H9 (cell line): ENCODE results near the gene IPPK. TPM values are rescaled to one million over a fixed set of nuclear protein-coding genes. Genes with fewer than 3 reads are reported as not detected.
A peak's percentile ranks its signal among the peaks of the same experiment; 100 is the strongest.

ENCODE experiments used
- DNase-seq: peaks from one replicate; pipeline ENCODE4 v3.0.0-alpha.2; 2017
- H2AFZ ChIP-seq: one replicate; pipeline ENCODE4 v1.6.1; 2013; ENCODE audit warnings: mild to moderate bottlenecking, low read length, control low read depth, moderate library complexity
- H2AK5ac ChIP-seq: 2 replicates; pipeline ENCODE4 v1.6.1; 2013; ENCODE audit warnings: low read length, control low read depth, mixed read lengths; ENCODE audit not compliant: insufficient read length
- H2BK120ac ChIP-seq: one replicate; pipeline ENCODE4 v1.6.1; 2013; ENCODE audit warnings: low read depth, mild to moderate bottlenecking, low read length, control low read depth, inconsistent platforms; ENCODE audit not compliant: poor library complexity, severe bottlenecking
- H2BK12ac ChIP-seq: 2 replicates; pipeline ENCODE4 v1.6.1; 2013; ENCODE audit warnings: low read length, control low read depth, mixed read lengths, low read depth; ENCODE audit not compliant: insufficient read length
- H2BK15ac ChIP-seq: 2 replicates; pipeline ENCODE4 v1.6.1; 2013; ENCODE audit warnings: low read depth, low read length, control low read depth
- H2BK20ac ChIP-seq: one replicate; pipeline ENCODE4 v1.6.1; 2013; ENCODE audit warnings: low read depth, mild to moderate bottlenecking, low read length, control low read depth, inconsistent platforms; ENCODE audit not compliant: poor library complexity, severe bottlenecking
- H2BK5ac ChIP-seq: 2 replicates; pipeline ENCODE4 v1.6.1; 2013; ENCODE audit warnings: low read length, control low read depth, mixed read lengths; ENCODE audit not compliant: insufficient read length
- H3K14ac ChIP-seq: 2 replicates; pipeline ENCODE4 v1.6.1; 2013; ENCODE audit warnings: low read length, control low read depth; ENCODE audit not compliant: insufficient read depth
- H3K18ac ChIP-seq: 2 replicates; pipeline ENCODE4 v1.6.1; 2013; ENCODE audit warnings: low read depth, mild to moderate bottlenecking, mixed read lengths, low read length, control low read depth; ENCODE audit not compliant: insufficient read length
- H3K23ac ChIP-seq: 2 replicates; pipeline ENCODE4 v1.6.1; 2013; ENCODE audit warnings: low read length, control low read depth, mixed read lengths, low read depth; ENCODE audit not compliant: insufficient read length
- H3K23me2 ChIP-seq: 2 replicates; pipeline ENCODE4 v1.6.1; 2013; ENCODE audit warnings: low read depth, mild to moderate bottlenecking, mixed read lengths, low read length, control low read depth; ENCODE audit not compliant: insufficient read length, poor library complexity, severe bottlenecking
- H3K27ac ChIP-seq: 2 replicates; pipeline ENCODE4 v1.5.1; 2013; ENCODE audit warnings: low read length, control low read depth, mixed read lengths, low read depth; ENCODE audit not compliant: insufficient read length
- H3K27me3 ChIP-seq: 2 replicates; pipeline ENCODE4 v1.6.1; 2013; ENCODE audit warnings: low read length, control low read depth, inconsistent platforms; ENCODE audit not compliant: insufficient read depth
- H3K4ac ChIP-seq: 2 replicates; pipeline ENCODE4 v1.6.1; 2013; ENCODE audit warnings: low read depth, mild to moderate bottlenecking, control low read depth, inconsistent platforms, low read length, moderate library complexity
- H3K4me1 ChIP-seq: 2 replicates; pipeline ENCODE4 v1.6.1; 2013; ENCODE audit warnings: low read length, control low read depth, inconsistent platforms; ENCODE audit not compliant: insufficient read depth
- H3K4me2 ChIP-seq: 2 replicates; pipeline ENCODE4 v1.6.1; 2013; ENCODE audit warnings: low read length, control low read depth, mixed read lengths; ENCODE audit not compliant: insufficient read length, insufficient read depth
- H3K56ac ChIP-seq: 2 replicates; pipeline ENCODE4 v1.6.1; 2013; ENCODE audit warnings: low read depth, mild to moderate bottlenecking, mixed read lengths, low read length, control low read depth; ENCODE audit not compliant: insufficient read length
- H3K79me1 ChIP-seq: 2 replicates; pipeline ENCODE4 v1.6.1; 2013; ENCODE audit warnings: low read depth, mild to moderate bottlenecking, moderate library complexity, low read length, control low read depth, inconsistent platforms; ENCODE audit not compliant: insufficient read depth, poor library complexity, severe bottlenecking
- H3K79me2 ChIP-seq: 2 replicates; pipeline ENCODE4 v1.6.1; 2013; ENCODE audit warnings: low read length, control low read depth, inconsistent platforms; ENCODE audit not compliant: insufficient read depth
- H3K9ac ChIP-seq: 2 replicates; pipeline ENCODE4 v1.6.1; 2013; ENCODE audit warnings: low read length, control low read depth, mixed read lengths; ENCODE audit not compliant: insufficient read length; ENCODE audit errors: extremely low read depth
- H3K9me3 ChIP-seq: one replicate; pipeline ENCODE4 v1.6.1; 2013; ENCODE audit warnings: low read depth, low read length, inconsistent platforms; ENCODE audit not compliant: control insufficient read depth
- H3T11ph ChIP-seq: one replicate; pipeline ENCODE4 v1.6.1; 2013; ENCODE audit warnings: mild to moderate bottlenecking, low read length, control low read depth, inconsistent platforms
- H4K20me1 ChIP-seq: one replicate; pipeline ENCODE4 v1.6.1; 2013; ENCODE audit not compliant: control insufficient read depth, insufficient read length, insufficient read depth
- H4K5ac ChIP-seq: 2 replicates; pipeline ENCODE4 v1.6.1; 2013; ENCODE audit warnings: low read depth, mild to moderate bottlenecking, mixed read lengths, low read length, control low read depth; ENCODE audit not compliant: insufficient read length
- H4K8ac ChIP-seq: replicated peaks from 2 replicates; pipeline ENCODE4 v1.6.1; 2013; ENCODE audit warnings: low read length, control low read depth, mixed read lengths, low read depth; ENCODE audit not compliant: insufficient read length
- H4K91ac ChIP-seq: 2 replicates; pipeline ENCODE4 v1.6.1; 2013; ENCODE audit warnings: low read depth, mild to moderate bottlenecking, moderate library complexity, mixed read lengths, low read length, control low read depth; ENCODE audit not compliant: insufficient read length
- H3K27ac Mint-ChIP-seq, 3 experiments: 2 replicates in 2 of 3; 3 replicates in 1 of 3; pipeline ENCODE4 v1.8.0; 2020 to 2021; ENCODE audit warnings: mixed read lengths in 3 of 3, mild to moderate bottlenecking in 1 of 3, moderate library complexity in 1 of 3
- H3K27me3 Mint-ChIP-seq: 2 replicates; pipeline ENCODE4 v1.8.0; 2021; ENCODE audit warnings: low read depth, mild to moderate bottlenecking, moderate library complexity, mixed read lengths
- H3K36me3 Mint-ChIP-seq, 3 experiments: 2 replicates in 2 of 3; 3 replicates in 1 of 3; pipeline ENCODE4 v1.8.0; 2020 to 2021; ENCODE audit warnings: low read depth in 3 of 3, mixed read lengths in 3 of 3; ENCODE audit not compliant: insufficient read depth in 1 of 3
- H3K4me1 Mint-ChIP-seq, 2 experiments: 2 replicates each; pipeline ENCODE4 v1.8.0; 2020; ENCODE audit warnings: mixed read lengths in 2 of 2
- H3K4me3 Mint-ChIP-seq, 2 experiments: 2 replicates in 1 of 2; 3 replicates in 1 of 2; pipeline ENCODE4 v1.8.0; 2020 to 2021; ENCODE audit warnings: mild to moderate bottlenecking in 2 of 2, mixed read lengths in 2 of 2, moderate library complexity in 1 of 2
- H3K9me3 Mint-ChIP-seq, 2 experiments: 2 replicates in 1 of 2; 3 replicates in 1 of 2; pipeline ENCODE4 v1.8.0; 2020; ENCODE audit warnings: mild to moderate bottlenecking in 2 of 2, mixed read lengths in 2 of 2, moderate library complexity in 1 of 2
- WGBS: extraction: QIAGEN DNeasy Blood & Tissue Kit; methylation state at CpG from one replicate; pipeline ENCODE4 v1.1.7; 2013; ENCODE audit warnings: missing lambda C conversion rate, low lambda C conversion rate, mixed read lengths; ENCODE audit not compliant: insufficient read length; ENCODE audit errors: extremely low coverage; 5-methylcytosine and 5-hydroxymethylcytosine counted together
- total RNA-seq: library from RNA; stranded (reverse); gene quantifications from 2 replicates; pipeline ENCODE4 v1.2.1, GENCODE V29; 2021
- TF ChIP-seq, protein P1 (sequence below): fragments of 200-600 bp; sonication (generic); conservative IDR thresholded peaks from 3 replicates; pipeline ENCODE4 v1.8.0; 2021; ENCODE audit warnings: antibody characterized with exemption, mild to moderate bottlenecking

The IPPK gene
- total RNA-seq, 1 experiment from 2014 or later = 10.7 TPM

DNA sequence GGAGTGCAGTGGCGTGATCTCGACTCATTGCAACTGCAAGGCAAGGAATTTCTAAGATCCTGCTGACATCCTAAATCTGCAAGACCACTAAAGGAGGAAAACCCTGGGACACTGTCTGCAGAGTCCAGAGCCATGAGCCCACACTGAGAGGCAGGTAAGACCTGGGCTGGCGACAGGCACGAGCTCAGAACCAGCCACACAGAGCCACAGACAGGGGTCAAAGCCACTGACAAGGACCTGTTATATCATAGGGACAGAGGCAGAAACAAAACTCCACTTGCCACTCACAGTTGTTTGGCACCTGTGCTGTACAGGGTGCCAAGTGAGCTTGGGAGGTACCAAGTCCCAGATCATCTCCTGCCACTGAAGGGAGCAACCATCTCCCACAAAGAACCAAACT, 34.2 kb downstream of the IPPK start:
- H3K4me3 Mint-ChIP-seq = no peak overlapping the region
- H3K36me3 Mint-ChIP-seq = peaks cover 16 to 47% (median 24%) of the 10 kb centered on the region in 3 experiments; a peak in 6 of 7 replicates
- no peaks in the 10 kb centered on the region for H3K9me3 Mint-ChIP-seq

More for the DNA sequence above, 34.2 kb downstream of the IPPK start:
- H2AK5ac ChIP-seq = no peak overlapping the region
- H3K23me2 ChIP-seq = no peaks in the 10 kb centered on the region
- peak; percentile 17 for DNase-seq
- H3K27me3 Mint-ChIP-seq = no peaks in the 10 kb centered on the region
- H3K79me1 ChIP-seq = no peaks in the 10 kb centered on the region
- no peak overlapping the region for H4K5ac ChIP-seq
- peak overlapping the region in 2 of 3 experiments; percentile 13 to 67; a peak in 1 of 7 replicates for H3K27ac Mint-ChIP-seq
- no peak overlapping the region for H3K4me2 ChIP-seq
- H3K9ac ChIP-seq = no peak overlapping the region
- no peak overlapping the region for H3K56ac ChIP-seq
- no peak overlapping the region for H4K8ac ChIP-seq
- TF ChIP-seq, protein P1, sequence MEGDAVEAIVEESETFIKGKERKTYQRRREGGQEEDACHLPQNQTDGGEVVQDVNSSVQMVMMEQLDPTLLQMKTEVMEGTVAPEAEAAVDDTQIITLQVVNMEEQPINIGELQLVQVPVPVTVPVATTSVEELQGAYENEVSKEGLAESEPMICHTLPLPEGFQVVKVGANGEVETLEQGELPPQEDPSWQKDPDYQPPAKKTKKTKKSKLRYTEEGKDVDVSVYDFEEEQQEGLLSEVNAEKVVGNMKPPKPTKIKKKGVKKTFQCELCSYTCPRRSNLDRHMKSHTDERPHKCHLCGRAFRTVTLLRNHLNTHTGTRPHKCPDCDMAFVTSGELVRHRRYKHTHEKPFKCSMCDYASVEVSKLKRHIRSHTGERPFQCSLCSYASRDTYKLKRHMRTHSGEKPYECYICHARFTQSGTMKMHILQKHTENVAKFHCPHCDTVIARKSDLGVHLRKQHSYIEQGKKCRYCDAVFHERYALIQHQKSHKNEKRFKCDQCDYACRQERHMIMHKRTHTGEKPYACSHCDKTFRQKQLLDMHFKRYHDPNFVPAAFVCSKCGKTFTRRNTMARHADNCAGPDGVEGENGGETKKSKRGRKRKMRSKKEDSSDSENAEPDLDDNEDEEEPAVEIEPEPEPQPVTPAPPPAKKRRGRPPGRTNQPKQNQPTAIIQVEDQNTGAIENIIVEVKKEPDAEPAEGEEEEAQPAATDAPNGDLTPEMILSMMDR = no peak
- H3K18ac ChIP-seq = no peak overlapping the region
- H3K79me2 ChIP-seq = no peaks in the 10 kb centered on the region
- no peak overlapping the region for H2BK5ac ChIP-seq
- no peak overlapping the region for H3K27ac ChIP-seq
- no peak overlapping the region for H2BK120ac ChIP-seq
- H3K27me3 ChIP-seq = no peaks in the 10 kb centered on the region
- H3K4ac ChIP-seq = no peak overlapping the region
- no peaks in the 10 kb centered on the region for H4K20me1 ChIP-seq
- no peak overlapping the region for H2BK12ac ChIP-seq
- no peaks in the 10 kb centered on the region for H3K4me1 ChIP-seq
- WGBS = no CpG with 5 or more reads among the region's 4 CpGs
- H3K4me1 Mint-ChIP-seq = no peaks in the 10 kb centered on the region
- H3K23ac ChIP-seq = no peak overlapping the region
- H3K9me3 ChIP-seq = no peaks in the 10 kb centered on the region
- H3T11ph ChIP-seq = no peak overlapping the region
- H2AFZ ChIP-seq = no peak overlapping the region
- H2BK20ac ChIP-seq = no peak overlapping the region
- H3K14ac ChIP-seq = no peak overlapping the region
- no peak overlapping the region for H4K91ac ChIP-seq
- H2BK15ac ChIP-seq = no peak overlapping the region
